ENCODE results near the gene GBP2.

DNA sequence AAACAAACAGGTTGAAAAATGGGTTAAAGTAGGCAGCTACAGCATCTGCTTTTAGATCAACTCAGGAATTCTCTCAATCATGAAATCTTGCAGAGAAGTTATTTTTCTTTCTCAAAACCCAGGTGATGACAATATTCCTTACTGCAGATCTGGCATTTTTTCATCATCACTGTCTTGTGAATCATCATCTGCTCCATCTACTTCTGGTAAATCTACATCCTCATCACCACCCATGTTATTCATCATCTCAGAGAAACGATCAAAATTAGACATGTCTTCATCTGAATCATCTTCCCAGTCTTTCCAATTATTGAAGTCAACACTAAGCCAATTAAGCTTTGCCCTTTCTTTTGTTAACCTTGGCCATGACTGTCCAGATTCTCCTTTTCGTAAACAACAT lies 21.8 kb downstream of the GBP2 start:
- TF ChIP-seq, protein P1, sequence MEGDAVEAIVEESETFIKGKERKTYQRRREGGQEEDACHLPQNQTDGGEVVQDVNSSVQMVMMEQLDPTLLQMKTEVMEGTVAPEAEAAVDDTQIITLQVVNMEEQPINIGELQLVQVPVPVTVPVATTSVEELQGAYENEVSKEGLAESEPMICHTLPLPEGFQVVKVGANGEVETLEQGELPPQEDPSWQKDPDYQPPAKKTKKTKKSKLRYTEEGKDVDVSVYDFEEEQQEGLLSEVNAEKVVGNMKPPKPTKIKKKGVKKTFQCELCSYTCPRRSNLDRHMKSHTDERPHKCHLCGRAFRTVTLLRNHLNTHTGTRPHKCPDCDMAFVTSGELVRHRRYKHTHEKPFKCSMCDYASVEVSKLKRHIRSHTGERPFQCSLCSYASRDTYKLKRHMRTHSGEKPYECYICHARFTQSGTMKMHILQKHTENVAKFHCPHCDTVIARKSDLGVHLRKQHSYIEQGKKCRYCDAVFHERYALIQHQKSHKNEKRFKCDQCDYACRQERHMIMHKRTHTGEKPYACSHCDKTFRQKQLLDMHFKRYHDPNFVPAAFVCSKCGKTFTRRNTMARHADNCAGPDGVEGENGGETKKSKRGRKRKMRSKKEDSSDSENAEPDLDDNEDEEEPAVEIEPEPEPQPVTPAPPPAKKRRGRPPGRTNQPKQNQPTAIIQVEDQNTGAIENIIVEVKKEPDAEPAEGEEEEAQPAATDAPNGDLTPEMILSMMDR (IDR thresholded peaks at IDR 0.05) = no peak
- TF ChIP-seq POLR2A (IDR thresholded peaks at IDR 0.05; ENCODE audit: low read depth) (no peak), EP300 (IDR thresholded peaks at IDR 0.05) (no peak)

All from esophagus muscularis mucosa (tissue), 4 donors.